Ovary (tissue), 3 donors: ENCODE data around the gene L3HYPDH.

ENCODE experiments used
- POLR2A ChIP-seq: fragments of 450-650 bp; IDR thresholded peaks from one replicate; pipeline ENCODE4 v1.6.1; 2017; ENCODE audit warnings: antibody characterized with exemption, mild to moderate bottlenecking, moderate library complexity
- TF ChIP-seq, protein P1 (sequence below), 3 donors: fragments of 450-650 bp in 2 of 3; fragments of 200-600 bp in 1 of 3; IDR thresholded peaks; one replicate each; pipeline versions ENCODE4 v1.5.1 to v1.8.0; 2016 to 2022; ENCODE audit warnings: antibody characterized with exemption in 3 of 3, mild to moderate bottlenecking in 1 of 3
- donor health status: DM: no; HTN: no; CAD: no.

DNA sequence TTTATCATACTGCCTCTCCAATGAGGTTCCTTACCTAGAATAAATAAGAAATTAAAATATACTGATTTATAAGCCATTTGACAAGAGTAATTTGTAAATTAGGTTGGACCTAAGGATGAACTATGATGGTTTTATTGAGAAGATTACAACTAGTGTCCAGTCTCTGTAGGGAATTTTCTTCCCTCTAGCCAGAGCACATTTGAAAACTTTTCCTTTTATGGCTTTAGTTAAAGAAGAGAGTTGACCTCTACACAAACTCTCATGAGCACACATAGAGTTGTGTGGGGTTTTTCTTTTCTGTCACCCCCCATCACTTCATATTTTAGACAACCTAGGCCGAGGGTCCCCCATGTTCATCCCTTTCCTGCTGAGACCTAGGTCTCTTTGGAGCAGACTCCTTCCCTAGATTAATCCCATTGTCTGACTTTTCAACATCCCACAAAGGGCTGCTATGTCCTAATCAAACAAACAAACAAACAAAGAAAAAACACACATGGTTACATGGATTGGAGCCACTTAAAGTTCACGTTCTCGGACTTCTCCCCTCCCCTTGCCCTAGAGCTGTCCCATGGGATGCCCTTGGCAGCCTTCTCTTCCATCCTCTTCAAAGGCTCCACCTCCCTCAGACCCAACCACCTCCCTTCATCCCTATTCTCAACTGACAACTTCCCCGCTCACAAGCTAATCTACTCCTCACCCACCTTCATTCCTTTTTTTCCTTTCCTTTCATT, 59.7 kb downstream of the L3HYPDH start:
- TF ChIP-seq, protein P1, sequence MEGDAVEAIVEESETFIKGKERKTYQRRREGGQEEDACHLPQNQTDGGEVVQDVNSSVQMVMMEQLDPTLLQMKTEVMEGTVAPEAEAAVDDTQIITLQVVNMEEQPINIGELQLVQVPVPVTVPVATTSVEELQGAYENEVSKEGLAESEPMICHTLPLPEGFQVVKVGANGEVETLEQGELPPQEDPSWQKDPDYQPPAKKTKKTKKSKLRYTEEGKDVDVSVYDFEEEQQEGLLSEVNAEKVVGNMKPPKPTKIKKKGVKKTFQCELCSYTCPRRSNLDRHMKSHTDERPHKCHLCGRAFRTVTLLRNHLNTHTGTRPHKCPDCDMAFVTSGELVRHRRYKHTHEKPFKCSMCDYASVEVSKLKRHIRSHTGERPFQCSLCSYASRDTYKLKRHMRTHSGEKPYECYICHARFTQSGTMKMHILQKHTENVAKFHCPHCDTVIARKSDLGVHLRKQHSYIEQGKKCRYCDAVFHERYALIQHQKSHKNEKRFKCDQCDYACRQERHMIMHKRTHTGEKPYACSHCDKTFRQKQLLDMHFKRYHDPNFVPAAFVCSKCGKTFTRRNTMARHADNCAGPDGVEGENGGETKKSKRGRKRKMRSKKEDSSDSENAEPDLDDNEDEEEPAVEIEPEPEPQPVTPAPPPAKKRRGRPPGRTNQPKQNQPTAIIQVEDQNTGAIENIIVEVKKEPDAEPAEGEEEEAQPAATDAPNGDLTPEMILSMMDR (IDR thresholded peaks at IDR 0.05) = no peak
- no peak for TF ChIP-seq POLR2A
